A172 (cell line): ENCODE data around the gene ZNF687. TPM values are rescaled to one million over a fixed set of nuclear protein-coding genes. Genes with fewer than 3 reads are reported as not detected.

ENCODE experiments used
- DNase-seq: peaks from one replicate; pipeline ENCODE4 v3.0.0-alpha.2; 2015; ENCODE audit warnings: low spot score
- total RNA-seq: library from RNA; depleted of rRNA; stranded (reverse); fragments of >200 nt; shearing (Covaris generic); gene quantifications from 2 replicates; pipeline ENCODE4 v1.2.3, GENCODE V29; 2014

The ZNF687 gene
- total RNA-seq, 1 experiment from 2014 or later = 34.7 TPM

DNA sequence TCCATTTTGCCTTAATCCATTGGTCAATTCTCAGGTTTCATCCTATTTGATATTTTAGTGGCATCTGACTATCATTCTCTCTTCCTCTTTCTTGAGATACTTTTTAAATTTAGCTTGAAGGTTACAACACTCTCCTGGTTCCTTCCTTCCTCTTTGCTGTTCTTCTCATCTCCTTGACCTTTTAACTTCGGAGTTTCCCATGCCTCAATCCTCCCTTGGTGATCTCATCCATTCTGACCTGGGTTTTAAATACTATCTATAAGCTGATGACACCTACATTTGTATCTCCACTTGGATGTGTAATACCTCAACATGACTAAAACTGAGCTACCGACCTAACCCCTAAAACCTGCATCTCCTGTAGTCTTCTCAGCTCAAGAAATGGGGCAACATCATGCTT is 4.8 kb upstream of the ZNF687 start:
- DNase-seq = no peak

DNA sequence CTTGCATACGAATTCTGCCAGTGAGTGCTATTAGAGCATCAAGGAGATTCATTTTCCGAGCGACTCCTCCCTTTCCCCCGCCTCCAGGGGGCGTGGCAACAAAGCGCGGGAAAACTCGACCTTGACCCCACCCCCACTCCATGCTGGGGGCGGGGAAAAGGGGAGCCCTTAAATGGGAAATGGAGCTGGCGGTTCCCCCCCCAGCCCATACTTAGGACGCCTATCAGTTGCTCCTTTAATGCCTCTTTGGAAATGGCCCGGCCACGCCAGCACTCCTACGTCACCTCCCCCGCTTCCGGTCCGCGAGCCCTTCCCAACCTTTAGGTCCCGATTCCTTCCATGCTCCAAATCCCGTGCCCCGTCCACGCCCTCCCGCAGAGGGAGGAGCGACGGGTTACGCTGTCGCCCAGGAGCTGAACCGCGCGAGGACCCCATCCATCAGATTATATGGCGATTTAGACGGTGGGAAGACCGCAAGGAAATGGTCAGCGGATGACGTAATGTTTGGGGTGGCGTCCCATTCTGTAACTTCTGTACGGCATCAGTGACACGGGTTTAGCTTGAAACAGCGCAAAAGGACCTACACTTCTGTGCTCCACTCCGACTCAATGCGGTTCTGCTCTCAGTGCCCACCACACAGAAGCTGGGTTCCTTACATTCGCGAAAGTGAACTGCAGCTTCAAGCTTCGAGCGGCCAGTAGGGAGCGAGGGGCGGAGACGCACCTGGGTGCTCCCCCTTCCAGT is 702 bp upstream of the ZNF687 start:
- peak; percentile 100 for DNase-seq

DNA sequence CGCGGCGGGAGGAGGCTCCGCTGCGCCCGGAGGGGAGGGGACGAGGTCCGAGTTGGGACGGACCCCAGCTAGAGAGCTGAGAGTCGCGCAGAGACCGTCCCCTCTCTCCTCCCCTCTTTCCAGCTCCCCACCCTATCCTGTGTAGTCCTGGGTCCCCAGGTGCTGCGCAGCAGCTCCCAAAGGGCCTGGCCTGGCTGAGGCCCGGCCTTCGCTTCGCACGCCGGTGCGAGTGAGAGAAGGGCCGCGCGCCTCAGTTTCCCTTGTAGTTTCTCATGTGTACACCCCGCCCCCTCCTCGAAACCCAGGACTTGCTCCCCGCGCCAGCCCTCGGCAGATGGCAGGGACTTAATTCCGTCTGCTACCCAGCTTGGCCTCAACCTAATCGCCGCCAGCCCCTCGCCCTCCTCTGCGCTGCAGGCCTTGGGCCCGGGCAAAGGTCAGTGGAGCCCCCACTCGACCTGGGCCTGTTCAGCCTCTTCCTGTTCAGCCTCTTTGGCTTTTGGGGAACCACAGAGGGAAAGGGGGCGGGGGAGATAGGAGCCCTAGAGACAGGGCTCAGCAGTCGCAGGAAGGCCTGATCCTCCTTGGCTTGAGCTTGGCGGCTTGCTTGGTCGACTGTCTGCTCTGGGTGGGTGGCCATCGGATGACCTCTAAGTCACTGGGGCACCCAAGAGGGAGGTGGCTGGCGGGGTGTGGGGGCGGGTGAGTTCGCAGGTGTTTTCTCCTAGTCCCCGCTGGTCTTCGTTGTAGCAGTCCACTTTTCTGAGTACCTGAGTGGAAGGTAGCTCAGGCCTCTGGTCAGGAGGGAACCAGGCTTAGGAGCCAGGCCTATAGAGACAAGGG is 1.0 kb downstream of the ZNF687 start:
- DNase-seq = no peak

DNA sequence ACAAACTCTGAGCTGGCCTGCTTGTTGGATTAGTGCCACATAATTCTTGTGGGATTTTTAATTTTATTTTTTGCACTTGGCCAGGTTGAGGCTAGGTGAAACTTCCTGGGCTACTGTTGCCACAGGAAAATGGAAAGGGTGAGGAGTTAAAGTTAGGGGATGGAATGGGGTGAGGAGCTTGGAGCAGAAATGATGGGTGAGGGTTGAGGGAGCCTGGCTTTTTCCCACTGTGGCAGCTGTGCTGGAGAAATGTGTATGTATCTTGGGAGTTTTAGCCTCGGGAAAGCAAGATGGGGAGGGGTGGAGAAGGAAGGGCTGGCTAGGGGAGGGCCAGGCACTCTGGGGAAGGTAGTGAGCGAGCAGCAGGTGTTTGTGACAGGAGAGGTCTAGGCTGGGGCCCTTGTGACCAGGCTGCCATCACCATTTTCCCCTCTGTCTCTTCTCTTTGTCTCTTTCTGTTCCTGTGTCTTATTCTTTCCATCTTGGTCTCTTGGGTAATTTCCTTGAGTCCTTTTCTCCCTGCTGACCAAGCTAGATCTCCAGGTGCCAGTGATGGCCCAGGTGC is 2.0 kb downstream of the ZNF687 start:
- DNase-seq = no peak

DNA sequence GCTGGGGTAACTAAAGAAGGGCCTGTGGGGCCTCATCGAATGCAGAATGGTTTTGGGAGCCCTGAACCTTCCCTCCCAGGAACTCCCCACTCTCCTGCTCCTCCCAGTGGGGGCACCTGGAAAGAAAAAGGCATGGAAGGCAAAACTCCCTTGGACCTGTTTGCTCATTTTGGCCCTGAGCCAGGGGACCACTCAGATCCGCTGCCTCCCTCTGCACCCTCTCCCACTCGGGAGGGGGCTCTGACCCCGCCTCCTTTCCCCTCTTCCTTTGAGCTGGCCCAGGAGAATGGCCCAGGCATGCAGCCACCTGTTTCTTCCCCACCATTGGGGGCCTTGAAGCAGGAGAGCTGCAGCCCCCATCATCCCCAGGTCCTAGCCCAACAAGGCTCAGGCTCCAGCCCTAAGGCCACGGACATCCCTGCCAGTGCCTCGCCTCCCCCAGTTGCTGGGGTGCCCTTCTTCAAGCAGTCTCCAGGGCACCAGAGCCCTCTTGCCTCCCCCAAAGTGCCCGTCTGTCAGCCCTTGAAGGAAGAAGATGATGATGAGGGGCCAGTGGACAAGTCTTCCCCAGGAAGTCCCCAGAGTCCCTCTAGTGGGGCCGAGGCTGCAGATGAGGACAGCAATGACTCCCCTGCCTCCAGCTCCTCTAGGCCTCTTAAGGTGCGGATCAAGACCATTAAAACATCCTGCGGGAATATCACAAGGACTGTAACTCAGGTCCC is 4.7 kb downstream of the ZNF687 start:
- no peak for DNase-seq

DNA sequence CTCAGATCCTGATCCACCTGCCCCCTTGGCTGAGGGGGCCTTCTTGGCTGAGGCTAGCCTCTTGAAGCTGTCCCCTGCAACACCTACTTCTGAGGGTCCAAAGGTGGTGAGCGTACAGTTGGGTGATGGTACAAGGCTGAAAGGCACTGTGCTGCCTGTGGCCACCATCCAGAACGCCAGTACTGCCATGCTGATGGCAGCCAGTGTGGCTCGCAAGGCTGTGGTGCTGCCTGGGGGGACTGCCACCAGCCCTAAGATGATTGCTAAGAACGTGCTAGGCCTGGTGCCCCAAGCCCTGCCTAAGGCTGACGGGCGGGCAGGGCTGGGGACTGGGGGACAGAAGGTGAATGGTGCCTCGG is 5.2 kb downstream of the ZNF687 start:
- DNase-seq = no peak

DNA sequence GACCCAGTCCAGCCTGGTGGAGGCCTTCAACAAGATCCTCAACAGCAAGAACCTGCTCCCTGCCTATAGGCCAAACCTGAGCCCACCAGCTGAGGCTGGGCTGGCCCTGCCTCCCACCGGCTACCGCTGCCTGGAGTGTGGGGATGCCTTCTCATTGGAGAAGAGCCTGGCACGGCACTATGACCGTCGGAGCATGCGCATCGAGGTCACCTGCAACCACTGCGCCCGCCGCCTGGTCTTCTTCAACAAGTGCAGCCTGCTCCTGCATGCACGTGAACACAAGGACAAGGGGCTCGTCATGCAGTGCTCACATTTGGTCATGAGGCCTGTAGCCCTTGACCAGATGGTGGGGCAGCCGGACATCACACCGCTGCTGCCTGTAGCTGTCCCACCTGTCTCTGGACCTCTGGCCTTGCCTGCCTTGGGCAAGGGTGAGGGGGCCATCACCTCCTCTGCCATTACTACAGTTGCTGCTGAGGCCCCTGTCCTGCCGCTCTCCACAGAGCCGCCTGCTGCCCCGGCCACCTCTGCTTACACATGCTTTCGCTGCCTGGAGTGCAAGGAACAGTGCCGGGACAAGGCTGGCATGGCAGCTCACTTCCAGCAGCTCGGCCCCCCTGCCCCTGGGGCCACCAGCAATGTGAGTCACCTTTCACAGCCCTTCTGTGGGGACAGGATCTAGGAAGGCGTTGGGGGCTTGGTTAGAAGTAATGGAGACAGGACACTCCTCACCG is 5.8 kb downstream of the ZNF687 start:
- DNase-seq = no peak

DNA sequence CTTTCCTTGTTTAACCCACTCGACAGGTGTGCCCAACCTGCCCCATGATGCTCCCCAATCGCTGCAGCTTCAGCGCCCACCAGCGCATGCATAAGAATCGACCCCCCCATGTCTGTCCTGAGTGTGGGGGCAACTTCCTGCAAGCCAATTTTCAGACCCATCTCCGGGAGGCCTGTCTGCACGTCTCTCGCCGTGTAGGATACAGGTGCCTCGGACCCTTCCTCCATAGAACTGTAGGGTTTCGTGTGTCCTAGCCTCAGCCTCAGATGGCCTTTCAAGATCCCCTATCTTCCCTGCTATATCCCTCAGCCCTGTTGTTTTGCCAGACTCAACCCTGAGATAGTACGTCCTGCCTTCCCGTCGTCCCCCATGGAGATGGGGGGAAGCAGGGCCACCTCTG is 6.4 kb downstream of the ZNF687 start:
- no peak for DNase-seq

DNA sequence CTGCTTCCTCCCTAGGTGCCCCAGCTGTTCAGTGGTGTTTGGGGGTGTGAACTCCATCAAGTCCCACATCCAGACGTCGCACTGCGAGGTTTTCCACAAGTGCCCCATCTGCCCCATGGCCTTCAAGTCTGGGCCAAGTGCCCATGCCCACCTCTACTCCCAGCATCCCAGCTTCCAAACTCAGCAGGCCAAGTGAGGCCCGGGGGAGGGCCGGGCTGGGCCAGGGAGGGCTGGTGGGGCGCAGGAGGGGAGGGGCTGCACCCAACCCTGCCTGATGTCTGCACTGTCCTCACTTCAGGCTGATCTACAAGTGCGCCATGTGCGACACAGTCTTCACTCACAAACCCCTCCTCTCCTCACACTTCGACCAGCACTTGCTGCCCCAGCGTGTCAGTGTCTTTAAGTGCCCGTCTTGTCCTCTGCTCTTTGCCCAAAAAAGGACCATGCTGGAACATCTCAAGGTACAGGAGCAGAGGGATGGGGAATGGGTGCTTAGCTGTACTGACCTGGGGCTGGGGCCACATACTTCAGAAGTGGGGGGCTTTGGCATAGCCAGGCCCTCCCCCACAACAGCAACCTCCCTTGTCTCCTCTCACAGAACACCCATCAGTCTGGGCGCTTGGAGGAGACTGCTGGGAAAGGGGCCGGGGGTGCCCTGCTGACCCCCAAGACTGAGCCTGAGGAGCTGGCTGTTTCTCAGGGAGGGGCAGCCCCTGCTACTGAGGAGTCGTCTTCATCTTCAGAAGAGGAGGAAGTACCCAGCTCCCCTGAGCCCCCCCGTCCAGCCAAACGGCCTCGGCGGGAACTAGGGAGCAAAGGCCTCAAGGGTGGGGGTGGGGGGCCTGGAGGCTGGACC is 7.2 kb downstream of the ZNF687 start:
- DNase-seq = no peak

DNA sequence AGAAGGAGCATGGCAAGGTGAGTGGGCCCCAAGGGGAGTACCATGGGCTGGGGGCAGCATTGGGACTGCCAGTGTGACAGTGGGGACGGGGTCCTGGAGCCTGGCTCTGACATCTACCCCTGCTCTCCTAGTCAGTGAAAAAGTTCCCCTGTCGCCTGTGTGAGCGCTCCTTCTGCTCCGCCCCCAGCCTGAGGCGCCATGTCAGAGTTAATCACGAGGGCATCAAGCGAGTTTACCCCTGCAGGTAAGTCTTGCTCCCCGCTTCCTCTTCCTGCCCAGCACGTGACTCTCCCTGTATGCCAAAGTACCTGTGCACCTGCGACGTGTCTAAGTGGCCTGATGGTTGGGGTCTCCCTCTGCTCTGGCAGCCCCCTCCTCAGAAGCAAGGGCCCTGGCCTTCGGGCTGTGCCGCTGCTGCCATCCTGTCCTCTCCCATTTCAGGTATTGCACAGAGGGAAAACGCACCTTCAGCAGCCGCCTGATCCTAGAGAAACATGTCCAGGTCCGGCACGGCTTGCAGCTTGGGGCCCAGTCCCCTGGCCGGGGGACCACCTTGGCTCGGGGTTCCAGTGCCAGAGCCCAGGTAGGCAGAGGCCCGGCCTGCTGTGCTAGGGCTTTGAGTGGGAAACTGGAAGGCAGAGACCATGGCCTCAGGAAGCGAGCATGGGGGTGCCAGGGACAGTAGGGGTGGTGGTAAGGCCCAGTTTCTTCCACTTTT is 8.1 kb downstream of the ZNF687 start:
- no peak for DNase-seq

DNA sequence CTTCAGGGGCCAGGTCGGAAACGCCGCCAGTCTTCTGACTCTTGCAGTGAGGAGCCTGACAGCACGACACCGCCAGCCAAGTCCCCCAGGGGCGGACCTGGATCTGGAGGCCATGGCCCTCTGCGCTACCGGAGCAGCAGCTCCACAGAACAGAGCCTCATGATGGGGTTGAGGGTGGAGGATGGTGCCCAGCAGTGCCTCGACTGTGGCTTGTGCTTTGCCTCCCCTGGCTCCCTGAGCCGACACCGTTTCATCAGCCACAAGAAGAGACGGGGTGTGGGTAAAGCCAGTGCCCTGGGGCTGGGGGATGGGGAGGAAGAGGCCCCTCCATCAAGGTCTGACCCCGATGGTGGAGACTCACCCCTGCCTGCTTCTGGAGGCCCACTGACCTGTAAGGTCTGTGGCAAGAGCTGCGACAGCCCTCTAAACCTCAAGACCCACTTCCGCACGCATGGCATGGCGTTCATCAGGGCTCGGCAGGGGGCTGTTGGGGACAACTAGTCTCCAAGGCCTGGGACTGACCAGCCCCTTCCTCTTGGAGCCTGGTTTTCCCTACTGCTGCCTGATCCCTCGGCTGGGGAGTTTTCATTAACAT is 8.7 kb downstream of the ZNF687 start:
- no peak for DNase-seq

DNA sequence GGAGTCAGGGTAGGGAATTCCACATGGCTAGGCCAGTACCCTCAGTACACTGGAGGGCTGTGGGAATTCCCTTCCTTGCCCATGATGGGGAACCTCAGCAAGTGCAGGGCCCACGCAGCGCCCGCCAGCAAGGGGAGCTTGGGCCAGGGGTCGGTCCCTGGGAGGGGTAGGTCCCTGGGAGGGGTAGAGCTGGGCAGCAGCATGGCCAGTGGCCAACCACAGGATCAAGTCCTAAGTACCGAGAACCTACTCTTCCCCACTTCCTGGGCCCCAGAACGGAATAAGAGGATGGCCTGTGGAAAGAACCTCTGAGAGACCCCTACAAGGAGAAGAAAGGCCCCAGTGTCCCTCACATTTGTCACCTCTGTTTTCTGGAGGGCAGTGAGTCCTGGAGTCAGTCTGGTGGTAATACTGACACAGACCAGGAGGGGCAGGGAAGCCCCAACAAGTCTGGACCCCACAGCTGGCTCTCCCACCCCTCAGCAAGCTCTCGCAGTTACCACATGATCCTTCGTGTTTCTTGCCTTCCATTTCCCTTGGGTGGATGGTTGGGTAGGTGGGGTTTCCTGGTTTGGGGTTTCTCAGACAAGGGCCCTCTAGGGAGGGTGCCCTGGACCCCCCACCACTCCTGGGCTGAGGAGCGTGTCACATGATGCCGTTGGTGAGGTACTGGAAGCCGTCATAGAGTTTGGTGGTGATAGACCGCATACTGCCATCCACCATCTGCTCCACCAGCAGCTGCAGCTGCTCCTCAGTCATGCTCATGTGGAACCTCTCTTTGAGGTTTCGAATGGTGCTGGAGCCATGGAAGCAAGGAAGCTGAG is 10.3 kb downstream of the ZNF687 start:
- DNase-seq = no peak

DNA sequence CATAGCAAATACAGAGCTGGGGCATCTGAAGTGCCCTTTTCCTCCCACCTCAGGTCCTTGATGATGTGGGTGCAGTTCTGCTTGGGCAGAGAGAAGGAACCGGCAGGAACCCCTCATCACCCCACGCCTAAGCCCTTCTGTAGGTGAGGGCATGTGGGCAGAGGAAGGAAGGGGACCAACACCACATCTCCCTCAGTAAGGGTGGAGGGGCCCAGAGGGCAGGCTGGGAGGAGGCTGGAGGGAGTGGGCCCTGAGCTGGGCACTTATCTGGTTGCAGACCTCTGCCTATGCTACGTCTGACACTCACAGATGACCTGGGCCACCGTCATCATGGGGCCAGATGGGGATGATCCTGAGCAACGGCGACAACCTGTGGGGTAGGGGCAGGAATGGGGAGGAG is 11.0 kb downstream of the ZNF687 start:
- DNase-seq = no peak

DNA sequence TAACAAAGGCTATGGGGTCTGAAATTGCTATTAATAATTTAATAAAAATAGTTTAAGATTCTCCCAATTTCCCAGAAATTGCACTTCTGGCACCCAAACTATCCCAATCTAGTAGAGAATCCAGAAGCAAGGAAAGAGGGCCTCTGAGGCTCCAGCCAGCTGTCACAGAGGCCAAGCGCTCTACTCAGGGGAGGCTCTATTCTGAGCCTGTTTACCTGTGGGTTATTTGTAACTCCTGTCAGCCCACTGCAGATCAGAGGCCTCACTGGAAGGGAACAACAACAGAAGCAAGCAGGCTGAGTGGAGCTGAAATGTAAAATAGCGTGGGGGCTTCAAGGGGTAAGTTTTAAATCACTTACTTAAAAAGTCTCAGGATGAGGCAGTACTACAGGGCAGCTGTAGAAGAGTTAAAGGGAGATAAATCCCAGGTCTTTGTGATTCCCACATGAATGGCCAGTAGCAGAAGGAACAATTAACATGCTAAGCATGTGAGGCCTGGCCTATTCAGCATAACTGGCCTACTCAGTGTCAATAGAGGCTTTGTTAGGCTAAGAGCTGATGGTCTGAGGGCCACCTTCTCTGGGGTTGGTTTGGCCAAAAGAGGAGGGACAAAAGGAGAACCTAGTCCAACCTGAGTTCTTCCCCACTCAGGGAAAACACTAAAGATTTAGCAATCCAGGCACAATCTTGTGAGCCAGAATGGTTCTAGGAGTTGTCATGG is 12.8 kb downstream of the ZNF687 start:
- no peak for DNase-seq

DNA sequence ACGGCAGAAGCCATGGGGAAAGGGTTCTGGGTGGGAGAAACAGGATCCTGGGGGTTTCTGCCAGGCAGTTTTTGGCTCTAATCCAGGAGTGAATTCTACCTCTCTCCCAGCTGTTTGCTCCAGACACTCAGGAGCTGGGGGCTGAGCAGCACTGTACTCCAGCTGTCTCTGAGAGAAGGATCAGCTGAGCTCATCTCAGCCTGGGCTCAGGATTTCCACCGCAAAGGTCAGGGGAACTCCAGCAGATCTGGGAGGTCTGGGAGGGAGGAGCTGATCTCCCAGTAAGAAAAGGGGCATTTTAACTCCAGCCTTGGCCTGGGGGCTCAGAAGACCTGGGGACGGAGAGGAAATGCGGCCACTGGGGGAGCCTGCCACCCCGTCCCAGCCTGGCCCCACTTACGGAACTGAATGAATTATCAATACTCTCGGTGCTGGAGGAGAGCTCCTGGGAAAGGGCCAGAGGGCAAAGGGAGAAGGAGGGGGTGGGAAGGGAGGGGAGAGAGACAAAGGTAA is 27.8 kb downstream of the ZNF687 start:
- no peak for DNase-seq

DNA sequence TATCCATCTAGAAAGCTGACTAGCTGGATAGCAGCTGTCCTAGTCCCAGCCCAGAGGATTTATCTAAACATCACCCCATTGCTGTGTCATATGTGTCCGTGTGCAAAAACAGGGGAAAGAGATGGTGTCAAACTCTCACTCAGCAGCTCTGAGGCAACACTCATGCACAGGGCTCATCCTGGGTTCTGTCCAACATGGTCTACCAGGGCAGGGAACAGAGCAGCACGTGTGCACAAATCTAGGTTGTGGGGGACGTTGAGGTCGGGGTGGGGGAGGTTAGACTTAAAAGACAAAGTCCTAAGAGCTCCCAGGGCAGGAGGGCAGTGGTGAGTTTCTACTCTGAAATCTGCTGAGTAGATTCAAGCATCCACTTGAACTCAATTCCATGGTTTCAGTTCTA is 28.9 kb downstream of the ZNF687 start:
- DNase-seq = no peak

DNA sequence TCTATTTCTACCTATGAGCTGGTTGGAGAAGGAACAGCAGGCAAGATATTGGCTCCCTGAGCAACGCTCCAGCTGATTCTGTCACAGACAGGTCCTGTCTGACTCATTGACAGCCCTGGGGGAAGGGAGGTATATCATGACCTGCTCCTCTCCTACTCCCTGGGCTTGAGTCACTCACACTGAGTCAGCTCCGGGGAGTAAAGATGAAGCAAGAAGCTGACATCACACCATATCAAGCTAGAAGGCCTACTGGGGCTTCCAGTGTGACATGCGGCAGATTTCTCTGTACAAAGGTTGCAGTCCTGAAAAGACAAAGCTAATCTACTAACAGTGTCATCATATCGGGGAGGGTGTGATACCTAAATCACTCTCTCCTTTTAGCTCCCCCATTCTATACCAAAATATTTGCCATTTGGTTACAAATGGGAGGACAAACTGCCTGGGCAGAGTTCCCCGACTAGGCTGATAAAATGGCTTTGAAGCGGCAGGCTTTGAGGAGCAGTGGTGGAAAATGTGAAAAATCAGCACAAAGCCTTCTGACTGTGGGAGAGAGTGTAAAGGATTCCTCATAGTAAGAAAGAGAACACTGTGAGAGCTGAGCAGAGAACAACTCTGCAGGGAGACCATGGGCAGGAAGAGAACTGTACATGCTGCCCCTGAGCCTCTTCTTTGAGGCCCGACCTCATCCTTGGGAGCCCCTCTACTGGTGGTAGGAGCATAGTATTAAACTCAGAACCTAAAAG is 29.7 kb downstream of the ZNF687 start:
- peak; percentile 100 for DNase-seq
